ENCODE data around the gene NANOS3. TPM values are rescaled to one million over a fixed set of nuclear protein-coding genes. Genes with fewer than 3 reads are reported as not detected.

NANOS3 gene
- total and polyA plus RNA-seq, 2 experiments from 2014 or later = not detected

DNA sequence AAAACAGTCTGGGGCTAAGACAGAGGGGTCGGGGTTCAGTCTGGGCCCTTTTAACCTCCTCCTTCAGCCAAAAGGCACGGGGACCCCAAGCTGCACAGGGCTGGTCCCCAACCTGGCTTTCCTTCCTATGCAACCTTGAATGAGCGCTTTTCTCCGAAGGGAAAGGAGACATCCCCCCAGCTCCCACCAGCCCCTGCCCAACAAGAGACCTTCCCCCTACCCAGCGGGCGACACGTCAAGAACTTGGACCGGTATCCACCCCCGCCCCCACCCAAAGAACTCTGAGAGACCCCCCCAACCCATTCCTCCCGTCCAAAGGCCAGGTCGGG is 35.0 kb upstream of the NANOS3 start (continued):
- no peak for TF ChIP-seq EZH2 (IDR thresholded peaks at IDR 0.05; ENCODE audit: low read depth, unreplicated experiment)
- no peak for TF ChIP-seq JUNB (IDR thresholded peaks at IDR 0.05; ENCODE audit: unreplicated experiment)
- no peak for TF ChIP-seq REST (IDR thresholded peaks at IDR 0.05; ENCODE audit: unreplicated experiment)
- TF ChIP-seq ZNF114 (CRISPR knock-in tag; IDR thresholded peaks at IDR 0.05) = no peak
- no peak for TF ChIP-seq ZNF331 (CRISPR knock-in tag; IDR thresholded peaks at IDR 0.05; ENCODE audit: low read depth)
- no peak for TF ChIP-seq EZH2phosphoT487 (IDR thresholded peaks at IDR 0.05; ENCODE audit: unreplicated experiment)

DNA sequence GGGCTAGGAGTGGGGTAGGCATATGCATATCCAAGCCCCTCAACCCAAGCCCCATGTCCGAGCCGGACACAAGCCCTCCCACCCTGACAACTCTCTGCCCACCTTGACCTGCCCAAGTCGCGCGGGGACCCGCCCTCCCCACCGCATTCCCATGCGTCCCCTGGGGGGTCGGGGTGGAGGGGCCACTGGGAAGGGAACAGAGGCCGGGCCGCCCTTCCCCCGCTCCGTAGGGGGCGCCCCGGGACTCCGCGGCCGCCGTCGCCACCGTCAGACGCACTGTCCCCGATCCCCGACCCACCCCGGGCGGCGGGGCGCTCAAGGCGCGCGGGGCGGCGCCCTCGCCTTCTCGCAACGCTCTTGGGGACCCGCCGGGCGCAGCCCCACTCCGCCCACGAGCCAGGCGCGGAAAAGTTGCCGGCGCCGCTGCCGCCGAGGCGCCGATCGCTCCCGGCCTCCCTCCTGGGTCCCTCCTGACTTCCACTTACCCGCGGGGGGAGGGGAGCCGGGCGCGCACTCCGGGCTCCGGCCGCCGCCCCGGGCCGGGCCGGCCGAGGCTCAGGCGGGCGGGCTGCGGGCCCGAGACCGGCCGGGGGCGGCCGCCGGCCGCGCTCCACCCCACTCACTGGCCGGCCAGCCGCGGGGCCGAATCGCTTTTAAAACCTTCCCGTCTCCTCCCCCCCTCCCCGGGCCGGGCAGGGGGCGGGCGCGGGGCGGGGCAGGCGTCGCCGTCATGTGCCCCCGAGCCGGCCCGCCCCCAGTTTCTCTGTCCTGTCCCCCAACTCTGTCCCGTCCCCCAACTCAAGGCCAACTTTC is 34.4 kb upstream of the NANOS3 start:
- DNase-seq (ENCODE audit: low spot score) (no peak), ATAC-seq (peak; percentile 3; the same call in 2 of the 3 replicates)
- H2AFZ ChIP-seq = 0 out of 2 replicates have a peak overlapping the region, but pooled peaks have one; percentile 63
- TF ChIP-seq CTCF (conservative IDR thresholded peaks at IDR 0.05; ENCODE audit: low read depth in 2 of 2) (peak in 1 of 2 experiments; percentile 38; a peak in 2 of 4 replicates), CREB1 (CRISPR knock-in tag; IDR thresholded peaks at IDR 0.05; ENCODE audit: low read depth) (peak; percentile 46; the same call in 1 of the 2 replicates), POLR2AphosphoS5 (IDR thresholded peaks at IDR 0.05; ENCODE audit: low read depth) (peak; percentile 36; the same call in 1 of the 2 replicates), EZH2 (IDR thresholded peaks at IDR 0.05; ENCODE audit: low read depth, unreplicated experiment) (no peak)
- Mint-ChIP-seq H3K27me3 (ENCODE audit: insufficient read depth, low read depth, poor library complexity) (peaks cover 32% of the 10 kb centered on the region), H3K4me3 (peak overlapping the region; percentile 84), H3K36me3 (ENCODE audit: low read depth) (no peaks in the 10 kb centered on the region; the same call in 2 of the 3 replicates), H3K27ac (no peak overlapping the region), H3K4me1 (peaks cover 41% of the 10 kb centered on the region), H3K9me3 (0 out of 3 replicates have a peak, but pooled peaks cover 3% of the 10 kb centered on the region)
- H3K36me3 ChIP-seq (ENCODE audit: insufficient read depth) = no peaks in the 10 kb centered on the region
- H3K79me2 ChIP-seq (replicated peaks; ENCODE audit: insufficient read depth) = peaks cover 14% of the 10 kb centered on the region; the same call in 1 of the 2 replicates
- no peaks in the 10 kb centered on the region for H3K9me2 ChIP-seq (ENCODE audit: insufficient read depth)
- H4K20me1 ChIP-seq (replicated peaks; ENCODE audit: insufficient read depth) = no peaks in the 10 kb centered on the region; the same call in 1 of the 2 replicates
- H3K4me3 ChIP-seq = peak overlapping the region; percentile 74
- H3K27me3 ChIP-seq (ENCODE audit: insufficient read depth) = no peaks in the 10 kb centered on the region
- H3F3A ChIP-seq (replicated peaks; ENCODE audit: low read depth) = peaks cover 21% of the 10 kb centered on the region
- no peak overlapping the region for H3K27ac ChIP-seq (ENCODE audit: low read depth)
- H3K4me1 ChIP-seq (ENCODE audit: insufficient read depth) = peaks cover 37% of the 10 kb centered on the region
- peak overlapping the region; percentile 99 for H3K4me2 ChIP-seq

All from GM23338 (cell line).